GM06990 (cell line): ENCODE results near the gene KRTAP19-8.

Experiments
- DNase-seq: peaks from one replicate; pipeline ENCODE4 v3.0.0-alpha.2; 2011; ENCODE audit not compliant: insufficient read length; ENCODE audit errors: extremely low read depth
- H3K27me3 ChIP-seq: replicated peaks from 2 replicates; pipeline ENCODE4 v1.6.0; 2011; ENCODE audit warnings: low read length; ENCODE audit not compliant: control insufficient read depth, insufficient read depth
- H3K36me3 ChIP-seq: 2 replicates; pipeline ENCODE4 v1.5.1; 2011; ENCODE audit warnings: low read length; ENCODE audit not compliant: control insufficient read depth, insufficient read depth
- H3K4me3 ChIP-seq: replicated peaks from 2 replicates; pipeline ENCODE4 v1.5.1; 2011; ENCODE audit warnings: low read depth, mild to moderate bottlenecking, control low read depth, low read length
- TF ChIP-seq, protein P1 (sequence below): IDR thresholded peaks from 2 replicates; pipeline ENCODE4 v1.5.1; 2011; ENCODE audit warnings: low read length, control low read depth, mild to moderate bottlenecking, inconsistent platforms; ENCODE audit not compliant: insufficient read depth, poor library complexity, severe bottlenecking

KRTAP19-8 gene

GRCh38 chr21:31011412-31011811, 26.9 kb downstream of the KRTAP19-8 start:
- Histone ChIP-seq H3K36me3 (no peaks in the 10 kb centered on the region), H3K27me3 (no peaks in the 10 kb centered on the region), H3K4me3 (no peak overlapping the region)
- no peak for DNase-seq
- TF ChIP-seq, protein P1, sequence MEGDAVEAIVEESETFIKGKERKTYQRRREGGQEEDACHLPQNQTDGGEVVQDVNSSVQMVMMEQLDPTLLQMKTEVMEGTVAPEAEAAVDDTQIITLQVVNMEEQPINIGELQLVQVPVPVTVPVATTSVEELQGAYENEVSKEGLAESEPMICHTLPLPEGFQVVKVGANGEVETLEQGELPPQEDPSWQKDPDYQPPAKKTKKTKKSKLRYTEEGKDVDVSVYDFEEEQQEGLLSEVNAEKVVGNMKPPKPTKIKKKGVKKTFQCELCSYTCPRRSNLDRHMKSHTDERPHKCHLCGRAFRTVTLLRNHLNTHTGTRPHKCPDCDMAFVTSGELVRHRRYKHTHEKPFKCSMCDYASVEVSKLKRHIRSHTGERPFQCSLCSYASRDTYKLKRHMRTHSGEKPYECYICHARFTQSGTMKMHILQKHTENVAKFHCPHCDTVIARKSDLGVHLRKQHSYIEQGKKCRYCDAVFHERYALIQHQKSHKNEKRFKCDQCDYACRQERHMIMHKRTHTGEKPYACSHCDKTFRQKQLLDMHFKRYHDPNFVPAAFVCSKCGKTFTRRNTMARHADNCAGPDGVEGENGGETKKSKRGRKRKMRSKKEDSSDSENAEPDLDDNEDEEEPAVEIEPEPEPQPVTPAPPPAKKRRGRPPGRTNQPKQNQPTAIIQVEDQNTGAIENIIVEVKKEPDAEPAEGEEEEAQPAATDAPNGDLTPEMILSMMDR: no peak

GRCh38 chr21:31008355-31008754, 29.9 kb downstream of the KRTAP19-8 start:
- TF ChIP-seq, protein P1: no peak
- DNase-seq: no peak
- H3K36me3 ChIP-seq: no peaks in the 10 kb centered on the region
- H3K4me3 ChIP-seq: no peak overlapping the region
- no peaks in the 10 kb centered on the region for H3K27me3 ChIP-seq

DNA sequence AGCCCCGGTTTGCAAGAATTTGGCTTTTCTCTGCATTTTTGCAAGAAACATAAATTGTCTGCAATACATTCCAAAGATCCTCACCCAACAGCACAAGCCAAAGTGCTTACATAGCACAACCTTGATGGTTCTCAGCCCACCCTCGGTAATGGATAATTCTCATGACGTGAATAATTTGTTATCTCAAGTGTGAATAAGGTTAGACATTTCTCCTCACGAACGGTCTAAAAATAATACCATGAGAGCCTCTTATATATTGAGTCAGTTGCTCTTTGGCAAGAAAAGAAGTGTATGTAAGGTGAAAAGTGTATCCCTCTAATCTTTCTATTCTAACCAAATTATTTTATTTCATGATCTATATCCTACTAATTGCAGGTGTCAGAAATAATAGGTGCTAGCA, 33.3 kb downstream of the KRTAP19-8 start:
- no peak for DNase-seq
- Histone ChIP-seq H3K36me3 (no peaks in the 10 kb centered on the region), H3K27me3 (no peaks in the 10 kb centered on the region), H3K4me3 (no peak overlapping the region)
- TF ChIP-seq, protein P1: no peak

DNA sequence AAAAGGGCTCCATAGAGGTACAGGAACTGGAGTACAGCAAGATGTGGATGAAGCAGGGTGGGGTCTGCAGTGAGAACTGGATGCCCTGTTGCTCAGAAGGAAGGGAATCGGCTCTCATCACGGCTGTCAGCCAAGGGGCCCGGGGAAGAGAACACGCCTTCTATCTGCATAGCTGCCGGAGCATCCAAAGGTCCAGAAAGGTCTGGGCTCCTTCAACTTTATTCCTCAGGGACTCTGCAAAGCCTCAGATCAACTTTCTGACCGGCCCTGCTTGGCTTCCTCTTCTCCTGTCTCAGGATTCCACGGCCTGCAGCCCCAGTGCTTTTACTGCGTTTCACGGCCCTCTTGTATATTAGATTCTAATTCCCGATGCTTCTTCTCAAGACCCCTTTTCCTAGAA, 34.8 kb downstream of the KRTAP19-8 start:
- H3K4me3 ChIP-seq: no peak overlapping the region
- no peaks in the 10 kb centered on the region for H3K27me3 ChIP-seq
- TF ChIP-seq, protein P1: no peak
- no peaks in the 10 kb centered on the region for H3K36me3 ChIP-seq
- DNase-seq: no peak

- TF ChIP-seq, protein P1: no peak
- no peak for DNase-seq
- no peak overlapping the region for H3K4me3 ChIP-seq
- no peaks in the 10 kb centered on the region for H3K27me3 ChIP-seq
- H3K36me3 ChIP-seq: no peaks in the 10 kb centered on the region
Observed at GRCh38 chr21:30997541-30997940, 40.7 kb downstream of the KRTAP19-8 start.

- Histone ChIP-seq H3K36me3 (no peaks in the 10 kb centered on the region), H3K27me3 (no peaks in the 10 kb centered on the region), H3K4me3 (no peak overlapping the region)
- DNase-seq: no peak
- TF ChIP-seq, protein P1: no peak
Observed at GRCh38 chr21:30996728-30997127, 41.5 kb downstream of the KRTAP19-8 start.
